GM12891 (cell line): Measurements from ENCODE around the gene UCP3.

Experiments
- DNase-seq: peaks from one replicate; pipeline ENCODE4 v3.0.0; 2011; ENCODE audit warnings: low spot score; ENCODE audit not compliant: insufficient read length
- FAIRE-seq: peaks from 2 replicates; lab custom pipeline; 2011; peaks lifted over from hg19 to GRCh38; lab: Jason Lieb, UNC
- PAX5 ChIP-seq: IDR thresholded peaks from 2 replicates; pipeline ENCODE4 v1.6.1; 2011; ENCODE audit warnings: low read length, moderate library complexity, mild to moderate bottlenecking; ENCODE audit not compliant: insufficient read depth, severe bottlenecking
- POLR2A ChIP-seq: IDR thresholded peaks from 2 replicates; pipeline ENCODE4 v1.6.1; 2011; ENCODE audit warnings: low read depth, low read length, control low read depth
- POLR2AphosphoS5 ChIP-seq: IDR thresholded peaks from 2 replicates; pipeline ENCODE4 v1.6.1; 2011; ENCODE audit warnings: low read depth, low read length, control low read depth
- POU2F2 ChIP-seq: IDR thresholded peaks from 2 replicates; pipeline ENCODE4 v1.6.1; 2011; ENCODE audit warnings: low read depth, mild to moderate bottlenecking, control low read depth, low read length, moderate library complexity
- SPI1 ChIP-seq: IDR thresholded peaks from 2 replicates; pipeline ENCODE4 v1.6.1; 2011; ENCODE audit warnings: low read depth, low read length, control low read depth
- TAF1 ChIP-seq: IDR thresholded peaks from 2 replicates; pipeline ENCODE4 v1.6.1; 2011; ENCODE audit warnings: low read depth, low read length, control low read depth

The UCP3 gene

GRCh38 chr11:74009675-74010305 is 905 bp upstream of the UCP3 start:
- TF ChIP-seq POLR2AphosphoS5 (no peak), TAF1 (no peak)
- FAIRE-seq (no peak), DNase-seq (no peak)

GRCh38 chr11:74009230-74009547 is 304 bp upstream of the UCP3 start:
- TF ChIP-seq POLR2A (no peak), POLR2AphosphoS5 (no peak), POU2F2 (no peak), SPI1 (no peak), TAF1 (no peak), PAX5 (no peak)
- DNase-seq = no peak
- no peak for FAIRE-seq

- TF ChIP-seq SPI1 (no peak), TAF1 (no peak), POLR2AphosphoS5 (no peak), POU2F2 (no peak), POLR2A (no peak), PAX5 (no peak)
- FAIRE-seq (no peak), DNase-seq (no peak)
Observed at GRCh38 chr11:74007691-74008372, 1.1 kb downstream of the UCP3 start.

GRCh38 chr11:74006743-74007304 is 2.1 kb downstream of the UCP3 start:
- DNase-seq (no peak), FAIRE-seq (no peak)
- no peak for TF ChIP-seq SPI1
- TF ChIP-seq POU2F2 = no peak
- TF ChIP-seq PAX5 = no peak
- no peak for TF ChIP-seq POLR2A
- TF ChIP-seq POLR2AphosphoS5 = no peak
- no peak for TF ChIP-seq TAF1

- no peak for TF ChIP-seq POU2F2
- TF ChIP-seq POLR2AphosphoS5 = no peak
- no peak for TF ChIP-seq SPI1
- no peak for TF ChIP-seq PAX5
- TF ChIP-seq POLR2A = no peak
- no peak for TF ChIP-seq TAF1
- FAIRE-seq = no peak
- DNase-seq = no peak
Observed at GRCh38 chr11:74005721-74006517, 3.0 kb downstream of the UCP3 start.

- no peak for TF ChIP-seq SPI1
- TF ChIP-seq POLR2AphosphoS5 = no peak
- TF ChIP-seq POLR2A = no peak
- TF ChIP-seq TAF1 = no peak
- no peak for TF ChIP-seq POU2F2
- no peak for TF ChIP-seq PAX5
- FAIRE-seq (no peak), DNase-seq (no peak)
Observed at GRCh38 chr11:74004759-74005615, 3.9 kb downstream of the UCP3 start.

- no peak for FAIRE-seq
- no peak for DNase-seq
- TF ChIP-seq POLR2A = no peak
- no peak for TF ChIP-seq TAF1
- no peak for TF ChIP-seq POU2F2
- TF ChIP-seq PAX5 = no peak
- TF ChIP-seq POLR2AphosphoS5 = no peak
- no peak for TF ChIP-seq SPI1
Observed at GRCh38 chr11:74004046-74004695, 4.7 kb downstream of the UCP3 start.

GRCh38 chr11:74002832-74003231 is 6.1 kb downstream of the UCP3 start:
- FAIRE-seq (no peak), DNase-seq (no peak)
- TF ChIP-seq POLR2A (no peak), POLR2AphosphoS5 (no peak), PAX5 (no peak), TAF1 (no peak), POU2F2 (no peak), SPI1 (no peak)

GRCh38 chr11:74001822-74002286 is 7.0 kb downstream of the UCP3 start:
- FAIRE-seq = no peak
- no peak for TF ChIP-seq POU2F2
- no peak for TF ChIP-seq POLR2A
- TF ChIP-seq TAF1 = no peak
- no peak for TF ChIP-seq POLR2AphosphoS5
- no peak for TF ChIP-seq SPI1
- TF ChIP-seq PAX5 = no peak
- no peak for DNase-seq
